GM12878 (cell line): Measurements from ENCODE around the gene TRAP1. TPM values are rescaled to one million over a fixed set of nuclear protein-coding genes. Genes with fewer than 3 reads are reported as not detected.

Experiments
- ATAC-seq: fragments of 200-7000 bp; cut with Tn5 transposase; 3 replicates; pipeline ENCODE4 v1.9.1; 2020; ENCODE audit warnings: mild to moderate bottlenecking, moderate library complexity
- BruUV-seq: library from RNA; stranded (reverse); fragments of 400-500 nt; replicated peaks from 2 replicates; lab custom pipeline; 2021; lab: Mats Ljungman, UMichigan
- CTCF ChIA-PET: fragments of 300-600 bp; sonication (Branson Sonifier 250); formaldehyde crosslinking; extraction: SDS; loops from one replicate; lab custom pipeline; 2021; ENCODE audit warnings: inconsistent platforms; lab: Yijun Ruan, JAX
- POLR2A ChIA-PET: fragments of 350-600 bp; formaldehyde crosslinking; extraction: SDS; loops from one replicate; lab custom pipeline; 2021; ENCODE audit warnings: inconsistent platforms; lab: Charles Lee
- RAD21 ChIA-PET: fragments of 300-600 bp; sonication (Branson Sonifier 250); formaldehyde crosslinking; loops from one replicate; lab custom pipeline; 2023; ENCODE audit warnings: antibody characterized with exemption; ENCODE audit not compliant: unreplicated experiment; lab: Charles Lee
- SMC1A ChIA-PET: fragments of 300-600 bp; sonication (Branson Sonifier 250); formaldehyde crosslinking; loops from one replicate; lab custom pipeline; 2023; ENCODE audit not compliant: unreplicated experiment, uncharacterized antibody; lab: Charles Lee
- DNase-seq: peaks from one replicate; pipeline ENCODE4 v3.0.0-alpha.2; 2011; ENCODE audit warnings: low read depth, low spot score
- FAIRE-seq: peaks from 3 replicates; lab custom pipeline; 2011; peaks lifted over from hg19 to GRCh38; lab: Jason Lieb, UNC
- H2AFZ ChIP-seq: 2 replicates; pipeline ENCODE4 v1.6.0; 2011; ENCODE audit warnings: low read depth, low read length, control low read depth; ENCODE audit not compliant: control insufficient read depth
- H3K27ac ChIP-seq: 2 replicates; pipeline ENCODE4 v1.5.1; 2011; ENCODE audit warnings: control low read depth; ENCODE audit not compliant: control insufficient read depth, insufficient read depth
- H3K27me3 ChIP-seq, 2 experiments: replicated peaks in 1 of 2; 2 replicates each; pipeline versions ENCODE4 v1.6.0 to v1.6.1; 2011; ENCODE audit warnings: low read length in 1 of 2; ENCODE audit not compliant: control insufficient read depth in 2 of 2, insufficient read depth in 2 of 2
- H3K36me3 ChIP-seq, 2 experiments: 2 replicates each; pipeline ENCODE4 v1.5.1; 2011; ENCODE audit warnings: low read length in 1 of 2; ENCODE audit not compliant: control insufficient read depth in 2 of 2, insufficient read depth in 2 of 2
- H3K4me1 ChIP-seq: 2 replicates; pipeline ENCODE4 v1.6.1; 2011; ENCODE audit warnings: mild to moderate bottlenecking, low read length, moderate library complexity, mixed read lengths; ENCODE audit not compliant: control insufficient read depth, insufficient read depth
- H3K4me2 ChIP-seq: 2 replicates; pipeline ENCODE4 v1.6.0; 2011; ENCODE audit warnings: control low read depth; ENCODE audit not compliant: control insufficient read depth, insufficient read depth
- H3K4me3 ChIP-seq: fragments of 200-600 bp; sonication (generic); 2 replicates; pipeline ENCODE4 v1.5.1; 2016
- H3K79me2 ChIP-seq: 2 replicates; pipeline ENCODE4 v1.6.0; 2011; ENCODE audit warnings: low read length; ENCODE audit not compliant: control insufficient read depth, insufficient read depth
- H3K9ac ChIP-seq: 2 replicates; pipeline ENCODE4 v1.8.0; 2011; ENCODE audit warnings: low read length, control low read depth, mixed read lengths; ENCODE audit not compliant: control insufficient read depth, insufficient read depth
- H3K9me3 ChIP-seq: replicated peaks from 3 replicates; pipeline ENCODE4 v1.5.1; 2011; ENCODE audit warnings: mild to moderate bottlenecking, low read length; ENCODE audit not compliant: control insufficient read depth, insufficient read depth
- H4K20me1 ChIP-seq: 2 replicates; pipeline ENCODE4 v1.6.0; 2011; ENCODE audit not compliant: control insufficient read depth, insufficient read depth
- ASH2L ChIP-seq: fragments of 300-600, 200-600 bp; sonication (generic); IDR thresholded peaks from 2 replicates; pipeline ENCODE4 v1.6.1; 2017; ENCODE audit warnings: low read depth, mild to moderate bottlenecking, borderline replicate concordance
- CHD1 ChIP-seq: IDR thresholded peaks from 2 replicates; pipeline ENCODE4 v1.6.1; 2012; ENCODE audit warnings: low read depth, low read length, improper control_type of control experiment
- CREB1 ChIP-seq: IDR thresholded peaks from 2 replicates; pipeline ENCODE4 v1.6.1; 2012; ENCODE audit warnings: low read depth, mild to moderate bottlenecking, inconsistent platforms
- DPF2 ChIP-seq: fragments of 450-650 bp; IDR thresholded peaks from 2 replicates; pipeline ENCODE4 v1.6.1; 2017; ENCODE audit warnings: mild to moderate bottlenecking
- ETV6 ChIP-seq, 2 experiments: fragments of 450-650 bp in 1 of 2; IDR thresholded peaks in 1 of 2; conservative IDR thresholded peaks in 1 of 2; 2 replicates each; pipeline ENCODE4 v1.6.1; 2014; ENCODE audit warnings: antibody characterized with exemption in 1 of 2, borderline replicate concordance in 1 of 2, low read depth in 1 of 2, mild to moderate bottlenecking in 1 of 2, moderate library complexity in 1 of 2
- FOXK2 ChIP-seq: fragments of 450-650 bp; IDR thresholded peaks from 2 replicates; pipeline ENCODE4 v1.6.1; 2017; ENCODE audit warnings: mild to moderate bottlenecking, moderate library complexity
- HCFC1 ChIP-seq: fragments of 150-350 bp; IDR thresholded peaks from 2 replicates; pipeline ENCODE4 v1.6.1; 2014; ENCODE audit warnings: low read length
- KAT2A ChIP-seq: conservative IDR thresholded peaks from 2 replicates; pipeline ENCODE4 v1.6.1; 2011; ENCODE audit warnings: low read depth, low read length; ENCODE audit not compliant: control insufficient read depth
- NR2C2 ChIP-seq: IDR thresholded peaks from 2 replicates; pipeline ENCODE4 v1.6.1; 2011; ENCODE audit warnings: borderline replicate concordance, low read depth; ENCODE audit not compliant: control insufficient read depth, insufficient read length
- NR2F1 ChIP-seq: fragments of 450-650 bp; conservative IDR thresholded peaks from 2 replicates; pipeline ENCODE4 v1.6.1; 2017; ENCODE audit warnings: mild to moderate bottlenecking
- POU2F2 ChIP-seq: IDR thresholded peaks from 3 replicates; pipeline ENCODE4 v1.6.1; 2011; ENCODE audit warnings: low read depth, mild to moderate bottlenecking, low read length, borderline replicate concordance
- RBBP5 ChIP-seq: fragments of 200-600 bp; sonication (generic); conservative IDR thresholded peaks from 2 replicates; pipeline ENCODE4 v1.6.1; 2016
- SPI1 ChIP-seq: IDR thresholded peaks from 2 replicates; pipeline ENCODE4 v1.6.1; 2011; ENCODE audit warnings: low read depth, mild to moderate bottlenecking, low read length, moderate library complexity, borderline replicate concordance; ENCODE audit not compliant: insufficient read depth
- ZNF217 ChIP-seq: fragments of 450-650 bp; IDR thresholded peaks from 2 replicates; pipeline ENCODE4 v1.6.1; 2017; ENCODE audit warnings: antibody characterized with exemption, mild to moderate bottlenecking
- ZNF622 ChIP-seq: fragments of 450-650 bp; IDR thresholded peaks from 2 replicates; pipeline ENCODE4 v1.6.1; 2017; ENCODE audit warnings: mild to moderate bottlenecking, inconsistent platforms
- WGBS: methylation state at CpG from one replicate; pipeline ENCODE4 v1.1.6; 2016; ENCODE audit warnings: low lambda C conversion rate; ENCODE audit not compliant: insufficient replicate concordance, insufficient coverage; ENCODE audit errors: missing lambda C conversion rate; 5-methylcytosine and 5-hydroxymethylcytosine counted together
- in situ Hi-C: fragments of 300-500 bp; cut with MboI; formaldehyde crosslinking; loops from 9 replicates; pipeline ENCODE4 v1.14.3; 2018; ENCODE audit warnings: mixed read lengths
- intact Hi-C: fragments of 100-400 bp; cut with micrococcal nuclease; formaldehyde crosslinking; loops from one replicate; pipeline ENCODE4 v1.14.2; 2022; ENCODE audit not compliant: unreplicated experiment
- polyA plus RNA-seq, 11 experiments: library from polyadenylated mRNA; depleted of rRNA in 4 of 11; unstranded in 6 of 11; stranded (reverse) in 5 of 11; fragments of >200 nt; fragmentation: Nextera tagmentation in 4 of 11; fragmentation: Illumina TruSeq in 1 of 11; extraction: Ambion mirVana in 4 of 11; extraction: Trizol in 1 of 11; gene quantifications; 1 replicate in 1 of 11; 2 replicates in 10 of 11; pipeline versions ENCODE4 v1.2.1 to v1.2.3, GENCODE V29; 2011 to 2016; ENCODE audit warnings: inconsistent platforms in 2 of 11, missing spikeins in 2 of 11, low read depth in 1 of 11
- total RNA-seq, 4 experiments: library from RNA; depleted of rRNA in 3 of 4; stranded (reverse); fragments of >200 nt in 3 of 4; fragmentation: Illumina TruSeq in 1 of 4; extraction: Trizol in 1 of 4; gene quantifications; 2 replicates each; pipeline versions ENCODE4 v1.2.1 to v1.2.3, GENCODE V29; 2013 to 2021
- TF ChIP-seq, protein P1 (sequence below): IDR thresholded peaks from 2 replicates; pipeline ENCODE4 v1.6.1; 2012; ENCODE audit warnings: low read depth, low read length, improper control_type of control experiment
- TF ChIP-seq, protein P2 (sequence below): fragments of 450-650 bp; IDR thresholded peaks from 2 replicates; pipeline ENCODE4 v1.6.1; 2017; ENCODE audit warnings: mild to moderate bottlenecking, moderate library complexity
- TF ChIP-seq, protein P3 (sequence below), 3 experiments: IDR thresholded peaks in 2 of 3; conservative IDR thresholded peaks in 1 of 3; 2 replicates each; pipeline ENCODE4 v1.5.1; 2011; ENCODE audit warnings: low read depth in 3 of 3, low read length in 3 of 3, mild to moderate bottlenecking in 3 of 3, control low read depth in 2 of 3, moderate library complexity in 2 of 3, inconsistent platforms in 1 of 3, mixed read lengths in 1 of 3; ENCODE audit not compliant: control insufficient read depth in 2 of 3, insufficient read depth in 1 of 3; ENCODE audit errors: extremely low read depth in 1 of 3
- TF ChIP-seq, protein P4 (sequence below): IDR thresholded peaks from 2 replicates; pipeline ENCODE4 v1.6.1; 2012; ENCODE audit warnings: low read depth, low read length, improper control_type of control experiment

TRAP1 gene
- total and polyA plus RNA-seq, 10 of the 15 experiments (the other 5 are each of a cell fraction or from before 2014, with no cell fraction given): 16.3 to 442 (median 241) TPM

DNA sequence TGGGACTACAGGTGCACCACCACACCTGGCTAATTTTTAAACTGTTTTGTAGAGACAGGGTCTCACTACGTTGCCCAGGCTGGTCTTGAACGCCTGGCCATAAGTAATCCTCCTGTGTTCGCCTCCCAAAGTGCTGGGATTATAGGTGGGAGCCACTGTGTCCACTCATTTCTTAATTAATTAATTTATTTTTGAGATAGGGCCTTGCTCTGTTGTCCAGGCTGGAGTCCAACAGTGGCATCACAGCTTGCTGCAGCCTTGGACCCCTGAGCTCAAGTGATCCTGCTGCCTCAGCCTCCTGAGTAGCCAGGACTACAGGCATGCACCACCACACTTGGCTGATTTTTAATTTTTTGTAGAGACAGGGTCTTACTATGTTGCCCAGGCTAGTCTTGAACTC, 47.1 kb upstream of the TRAP1 start:
- TF ChIP-seq CHD1 (no peak), ASH2L (no peak), ZNF217 (no peak), FOXK2 (no peak), SPI1 (no peak), NR2F1 (no peak), KAT2A (no peak), NR2C2 (no peak), POU2F2 (no peak), HCFC1 (no peak), RBBP5 (no peak), CREB1 (no peak), ETV6 (conservative IDR thresholded peaks at IDR 0.05 in 1 of 2, IDR thresholded peaks at IDR 0.05 in 1 of 2; ENCODE audit: borderline replicate concordance in 1 of 2, low read depth in 1 of 2) (no peak), DPF2 (no peak), ZNF622 (no peak)
- TF ChIP-seq, protein P1, sequence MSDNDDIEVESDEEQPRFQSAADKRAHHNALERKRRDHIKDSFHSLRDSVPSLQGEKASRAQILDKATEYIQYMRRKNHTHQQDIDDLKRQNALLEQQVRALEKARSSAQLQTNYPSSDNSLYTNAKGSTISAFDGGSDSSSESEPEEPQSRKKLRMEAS: no peak
- TF ChIP-seq, protein P2, sequence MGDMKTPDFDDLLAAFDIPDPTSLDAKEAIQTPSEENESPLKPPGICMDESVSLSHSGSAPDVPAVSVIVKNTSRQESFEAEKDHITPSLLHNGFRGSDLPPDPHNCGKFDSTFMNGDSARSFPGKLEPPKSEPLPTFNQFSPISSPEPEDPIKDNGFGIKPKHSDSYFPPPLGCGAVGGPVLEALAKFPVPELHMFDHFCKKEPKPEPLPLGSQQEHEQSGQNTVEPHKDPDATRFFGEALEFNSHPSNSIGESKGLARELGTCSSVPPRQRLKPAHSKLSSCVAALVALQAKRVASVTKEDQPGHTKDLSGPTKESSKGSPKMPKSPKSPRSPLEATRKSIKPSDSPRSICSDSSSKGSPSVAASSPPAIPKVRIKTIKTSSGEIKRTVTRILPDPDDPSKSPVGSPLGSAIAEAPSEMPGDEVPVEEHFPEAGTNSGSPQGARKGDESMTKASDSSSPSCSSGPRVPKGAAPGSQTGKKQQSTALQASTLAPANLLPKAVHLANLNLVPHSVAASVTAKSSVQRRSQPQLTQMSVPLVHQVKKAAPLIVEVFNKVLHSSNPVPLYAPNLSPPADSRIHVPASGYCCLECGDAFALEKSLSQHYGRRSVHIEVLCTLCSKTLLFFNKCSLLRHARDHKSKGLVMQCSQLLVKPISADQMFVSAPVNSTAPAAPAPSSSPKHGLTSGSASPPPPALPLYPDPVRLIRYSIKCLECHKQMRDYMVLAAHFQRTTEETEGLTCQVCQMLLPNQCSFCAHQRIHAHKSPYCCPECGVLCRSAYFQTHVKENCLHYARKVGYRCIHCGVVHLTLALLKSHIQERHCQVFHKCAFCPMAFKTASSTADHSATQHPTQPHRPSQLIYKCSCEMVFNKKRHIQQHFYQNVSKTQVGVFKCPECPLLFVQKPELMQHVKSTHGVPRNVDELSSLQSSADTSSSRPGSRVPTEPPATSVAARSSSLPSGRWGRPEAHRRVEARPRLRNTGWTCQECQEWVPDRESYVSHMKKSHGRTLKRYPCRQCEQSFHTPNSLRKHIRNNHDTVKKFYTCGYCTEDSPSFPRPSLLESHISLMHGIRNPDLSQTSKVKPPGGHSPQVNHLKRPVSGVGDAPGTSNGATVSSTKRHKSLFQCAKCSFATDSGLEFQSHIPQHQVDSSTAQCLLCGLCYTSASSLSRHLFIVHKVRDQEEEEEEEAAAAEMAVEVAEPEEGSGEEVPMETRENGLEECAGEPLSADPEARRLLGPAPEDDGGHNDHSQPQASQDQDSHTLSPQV: no peak
- TF ChIP-seq, protein P3, sequence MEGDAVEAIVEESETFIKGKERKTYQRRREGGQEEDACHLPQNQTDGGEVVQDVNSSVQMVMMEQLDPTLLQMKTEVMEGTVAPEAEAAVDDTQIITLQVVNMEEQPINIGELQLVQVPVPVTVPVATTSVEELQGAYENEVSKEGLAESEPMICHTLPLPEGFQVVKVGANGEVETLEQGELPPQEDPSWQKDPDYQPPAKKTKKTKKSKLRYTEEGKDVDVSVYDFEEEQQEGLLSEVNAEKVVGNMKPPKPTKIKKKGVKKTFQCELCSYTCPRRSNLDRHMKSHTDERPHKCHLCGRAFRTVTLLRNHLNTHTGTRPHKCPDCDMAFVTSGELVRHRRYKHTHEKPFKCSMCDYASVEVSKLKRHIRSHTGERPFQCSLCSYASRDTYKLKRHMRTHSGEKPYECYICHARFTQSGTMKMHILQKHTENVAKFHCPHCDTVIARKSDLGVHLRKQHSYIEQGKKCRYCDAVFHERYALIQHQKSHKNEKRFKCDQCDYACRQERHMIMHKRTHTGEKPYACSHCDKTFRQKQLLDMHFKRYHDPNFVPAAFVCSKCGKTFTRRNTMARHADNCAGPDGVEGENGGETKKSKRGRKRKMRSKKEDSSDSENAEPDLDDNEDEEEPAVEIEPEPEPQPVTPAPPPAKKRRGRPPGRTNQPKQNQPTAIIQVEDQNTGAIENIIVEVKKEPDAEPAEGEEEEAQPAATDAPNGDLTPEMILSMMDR (IDR thresholded peaks at IDR 0.05 in 2 of 3, conservative IDR thresholded peaks at IDR 0.05 in 1 of 3; ENCODE audit: control insufficient read depth in 2 of 3, extremely low read depth in 1 of 3, insufficient read depth in 1 of 3, low read depth in 3 of 3, low read length in 3 of 3): no peak
- TF ChIP-seq, protein P4, sequence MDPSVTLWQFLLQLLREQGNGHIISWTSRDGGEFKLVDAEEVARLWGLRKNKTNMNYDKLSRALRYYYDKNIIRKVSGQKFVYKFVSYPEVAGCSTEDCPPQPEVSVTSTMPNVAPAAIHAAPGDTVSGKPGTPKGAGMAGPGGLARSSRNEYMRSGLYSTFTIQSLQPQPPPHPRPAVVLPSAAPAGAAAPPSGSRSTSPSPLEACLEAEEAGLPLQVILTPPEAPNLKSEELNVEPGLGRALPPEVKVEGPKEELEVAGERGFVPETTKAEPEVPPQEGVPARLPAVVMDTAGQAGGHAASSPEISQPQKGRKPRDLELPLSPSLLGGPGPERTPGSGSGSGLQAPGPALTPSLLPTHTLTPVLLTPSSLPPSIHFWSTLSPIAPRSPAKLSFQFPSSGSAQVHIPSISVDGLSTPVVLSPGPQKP: no peak
- no peaks in the 10 kb centered on the region for H3K27me3 ChIP-seq
- H3K9me3 ChIP-seq: no peaks in the 10 kb centered on the region
- in situ Hi-C loops (no loop called here), intact Hi-C loops (no loop called here)
- H3K27ac ChIP-seq: no peak overlapping the region
- H3K4me3 ChIP-seq: no peak overlapping the region
- ChIA-PET CTCF (no interaction called here), SMC1A (no interaction called here), POLR2A (no interaction called here), RAD21 (no interaction called here)
- no peaks in the 10 kb centered on the region for H4K20me1 ChIP-seq
- ATAC-seq: no peak
- no peak overlapping the region for H3K4me2 ChIP-seq
- H3K4me1 ChIP-seq: no peaks in the 10 kb centered on the region
- BruUV-seq: no TSS peak
- no peak overlapping the region for H2AFZ ChIP-seq
- H3K9ac ChIP-seq: no peak overlapping the region
- FAIRE-seq: no peak
- no peaks in the 10 kb centered on the region for H3K79me2 ChIP-seq
- DNase-seq: no peak
- 100% methylated on average over 3 of the region's 3 CpGs for WGBS
- H3K36me3 ChIP-seq: peaks cover 14 to 26% of the 10 kb centered on the region in 2 experiments
